Endothelial cell (in vitro differentiated cells): ENCODE results near the gene ZNF211. TPM values are rescaled to one million over a fixed set of nuclear protein-coding genes. Genes with fewer than 3 reads are reported as not detected.

Experiments
- DNase-seq: peaks from one replicate; pipeline ENCODE4 v3.0.0; 2021; ENCODE audit warnings: low spot score
- H3K27ac Mint-ChIP-seq: one replicate; pipeline ENCODE4 v1.8.0; 2021; ENCODE audit warnings: mixed read lengths, inconsistent platforms; ENCODE audit not compliant: unreplicated experiment
- H3K27me3 Mint-ChIP-seq: one replicate; pipeline ENCODE4 v1.8.0; 2021; ENCODE audit warnings: mild to moderate bottlenecking, moderate library complexity, mixed read lengths, inconsistent platforms; ENCODE audit not compliant: unreplicated experiment
- H3K36me3 Mint-ChIP-seq: one replicate; pipeline ENCODE4 v1.8.0; 2021; ENCODE audit warnings: mild to moderate bottlenecking, low read depth, mixed read lengths, inconsistent platforms; ENCODE audit not compliant: unreplicated experiment
- H3K4me1 Mint-ChIP-seq: one replicate; pipeline ENCODE4 v1.8.0; 2021; ENCODE audit warnings: mild to moderate bottlenecking, mixed read lengths, inconsistent platforms; ENCODE audit not compliant: unreplicated experiment
- H3K4me3 Mint-ChIP-seq: one replicate; pipeline ENCODE4 v1.8.0; 2021; ENCODE audit warnings: mild to moderate bottlenecking, mixed read lengths, inconsistent platforms; ENCODE audit not compliant: unreplicated experiment
- H3K9me3 Mint-ChIP-seq: one replicate; pipeline ENCODE4 v1.8.0; 2021; ENCODE audit warnings: mixed read lengths, inconsistent platforms; ENCODE audit not compliant: unreplicated experiment
- total RNA-seq: library from RNA; stranded (reverse); fragmentation: NEBNext Ultra II Directional; extraction: Animal tissue kit (Norgen Biotek cat#: 25700); gene quantifications from one replicate; pipeline ENCODE4 v1.2.1, GENCODE V29; 2021; ENCODE audit not compliant: unreplicated experiment
- TF ChIP-seq, protein P1 (sequence below): fragments of 200-600 bp; sonication (generic); IDR thresholded peaks from one replicate; pipeline ENCODE4 v1.5.0; 2021; ENCODE audit warnings: antibody characterized with exemption; ENCODE audit not compliant: unreplicated experiment

ZNF211 gene
- total RNA-seq, 1 donor from 2014 or later, result 31.1 TPM

DNA sequence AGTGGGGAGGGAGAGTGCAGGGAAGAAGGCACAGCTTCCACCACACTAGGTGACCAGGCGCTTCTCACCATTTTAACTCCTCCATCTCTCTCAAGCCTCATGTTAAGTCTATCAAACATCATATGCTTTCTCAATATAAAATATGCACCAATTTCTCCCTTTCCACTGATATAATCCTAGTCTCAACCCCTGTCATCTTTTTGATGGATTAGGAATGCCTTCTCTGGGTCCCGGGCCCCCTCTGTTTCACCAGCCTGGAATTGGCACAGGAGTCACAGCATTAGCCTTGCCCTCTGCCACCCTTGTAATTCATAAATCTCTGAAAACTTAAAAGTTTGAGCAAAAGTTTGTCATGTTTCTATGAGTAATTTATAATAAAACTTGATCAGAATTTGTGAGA lies 35.7 kb downstream of the ZNF211 start, which contains the start of gene ZSCAN4:
TSS of gene ZSCAN4 (plus strand) at position 301 of the 400 bp plus-strand sequence. CDS start 7,211 bp downstream, outside the sequence.
- Mint-ChIP-seq H3K9me3 (no peaks in the 10 kb centered on the region), H3K4me1 (peaks cover 8% of the 10 kb centered on the region), H3K36me3 (no peaks in the 10 kb centered on the region), H3K27me3 (no peaks in the 10 kb centered on the region), H3K4me3 (no peak within 1 kb of the TSS), H3K27ac (no peak within 1 kb of the TSS)
- DNase-seq, result no peak
- TF ChIP-seq, protein P1, sequence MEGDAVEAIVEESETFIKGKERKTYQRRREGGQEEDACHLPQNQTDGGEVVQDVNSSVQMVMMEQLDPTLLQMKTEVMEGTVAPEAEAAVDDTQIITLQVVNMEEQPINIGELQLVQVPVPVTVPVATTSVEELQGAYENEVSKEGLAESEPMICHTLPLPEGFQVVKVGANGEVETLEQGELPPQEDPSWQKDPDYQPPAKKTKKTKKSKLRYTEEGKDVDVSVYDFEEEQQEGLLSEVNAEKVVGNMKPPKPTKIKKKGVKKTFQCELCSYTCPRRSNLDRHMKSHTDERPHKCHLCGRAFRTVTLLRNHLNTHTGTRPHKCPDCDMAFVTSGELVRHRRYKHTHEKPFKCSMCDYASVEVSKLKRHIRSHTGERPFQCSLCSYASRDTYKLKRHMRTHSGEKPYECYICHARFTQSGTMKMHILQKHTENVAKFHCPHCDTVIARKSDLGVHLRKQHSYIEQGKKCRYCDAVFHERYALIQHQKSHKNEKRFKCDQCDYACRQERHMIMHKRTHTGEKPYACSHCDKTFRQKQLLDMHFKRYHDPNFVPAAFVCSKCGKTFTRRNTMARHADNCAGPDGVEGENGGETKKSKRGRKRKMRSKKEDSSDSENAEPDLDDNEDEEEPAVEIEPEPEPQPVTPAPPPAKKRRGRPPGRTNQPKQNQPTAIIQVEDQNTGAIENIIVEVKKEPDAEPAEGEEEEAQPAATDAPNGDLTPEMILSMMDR, result no peak

- no peaks in the 10 kb centered on the region for H3K27me3 Mint-ChIP-seq
- H3K9me3 Mint-ChIP-seq, result no peaks in the 10 kb centered on the region
Observed at GRCh38 chr19:57671124-57671895, 38.3 kb downstream of the ZNF211 start.

GRCh38 chr19:57672466-57672865 lies 39.5 kb downstream of the ZNF211 start:
- DNase-seq, result no peak
- Mint-ChIP-seq H3K27me3 (no peaks in the 10 kb centered on the region), H3K4me1 (peaks cover 4% of the 10 kb centered on the region), H3K36me3 (no peaks in the 10 kb centered on the region), H3K27ac (no peak overlapping the region), H3K9me3 (no peaks in the 10 kb centered on the region), H3K4me3 (no peak overlapping the region)
- TF ChIP-seq, protein P1, result no peak

More at GRCh38 chr19:57671124-57671895, 38.3 kb downstream of the ZNF211 start:
- Mint-ChIP-seq H3K27ac (no peak overlapping the region), H3K36me3 (no peaks in the 10 kb centered on the region), H3K4me3 (no peak overlapping the region), H3K4me1 (peaks cover 8% of the 10 kb centered on the region)
- DNase-seq, result no peak
- TF ChIP-seq, protein P1, result no peak

- DNase-seq, result no peak
- TF ChIP-seq, protein P1, result no peak
- H3K36me3 Mint-ChIP-seq, result no peaks in the 10 kb centered on the region
- no peaks in the 10 kb centered on the region for H3K9me3 Mint-ChIP-seq
- no peak overlapping the region for H3K4me3 Mint-ChIP-seq
- H3K27me3 Mint-ChIP-seq, result no peaks in the 10 kb centered on the region
- no peak overlapping the region for H3K27ac Mint-ChIP-seq
- H3K4me1 Mint-ChIP-seq, result no peaks in the 10 kb centered on the region
Observed at GRCh38 chr19:57675881-57676280, 42.9 kb downstream of the ZNF211 start.

DNA sequence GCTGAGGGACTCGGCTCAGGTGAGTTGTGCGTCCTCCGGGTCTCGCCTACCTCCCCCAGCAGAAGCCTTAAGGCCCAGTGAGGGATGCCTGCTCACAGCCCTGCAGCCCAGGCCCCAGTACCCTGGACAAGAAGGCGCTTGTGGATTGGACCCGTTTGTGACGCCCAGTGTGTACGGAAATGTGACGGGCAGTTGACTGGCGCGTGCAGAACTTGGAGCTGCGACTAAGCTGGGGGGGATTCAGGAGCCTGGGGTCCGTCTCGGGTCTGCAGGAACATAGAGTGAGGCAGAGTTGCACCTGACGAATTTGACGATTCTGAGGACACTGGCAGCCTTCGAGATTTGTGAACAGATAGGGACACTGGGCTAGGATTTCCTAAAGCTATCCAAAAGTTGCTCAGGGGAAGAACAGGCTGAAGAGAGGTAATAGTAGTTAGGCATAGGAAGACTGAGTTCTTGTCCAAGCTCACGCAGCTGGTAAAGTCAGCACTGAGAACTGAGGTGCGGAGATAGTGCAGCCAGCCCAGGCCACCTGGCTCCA lies 49.3 kb downstream of the ZNF211 start:
- TF ChIP-seq, protein P1, result no peak
- Mint-ChIP-seq H3K27me3 (peaks cover 25% of the 10 kb centered on the region), H3K36me3 (peaks cover 53% of the 10 kb centered on the region)

More for the DNA sequence above, 49.3 kb downstream of the ZNF211 start:
- H3K9me3 Mint-ChIP-seq, result peaks cover 40% of the 10 kb centered on the region
- DNase-seq, result no peak
- peak overlapping the region; percentile 90 for H3K27ac Mint-ChIP-seq
- H3K4me3 Mint-ChIP-seq, result peak overlapping the region; percentile 95
- peaks cover 27% of the 10 kb centered on the region for H3K4me1 Mint-ChIP-seq
